Endodermal cell (in vitro differentiated cells): ENCODE measurements around the gene EMILIN2. TPM values are rescaled to one million over a fixed set of nuclear protein-coding genes. Genes with fewer than 3 reads are reported as not detected.

ENCODE experiments used
- DNase-seq: peaks from one replicate; pipeline ENCODE4 v3.0.0-alpha.2; 2017
- H3K27ac ChIP-seq: 2 replicates; pipeline ENCODE4 v1.5.1; 2013; ENCODE audit warnings: mild to moderate bottlenecking, low read depth, low read length, moderate library complexity
- H3K27me3 ChIP-seq: 2 replicates; pipeline ENCODE4 v1.6.1; 2013; ENCODE audit warnings: mild to moderate bottlenecking, low read length, moderate library complexity; ENCODE audit not compliant: insufficient read depth, control insufficient read depth, poor library complexity, severe bottlenecking
- H3K36me3 ChIP-seq: 2 replicates; pipeline ENCODE4 v1.7.0; 2013; ENCODE audit warnings: mild to moderate bottlenecking, low read length, moderate library complexity; ENCODE audit not compliant: control insufficient read depth, insufficient read depth
- H3K4me1 ChIP-seq: one replicate; pipeline ENCODE4 v1.7.0; 2013; ENCODE audit warnings: low read length; ENCODE audit not compliant: control insufficient read depth, insufficient read depth
- H3K4me3 ChIP-seq: 2 replicates; pipeline ENCODE4 v1.5.1; 2013; ENCODE audit warnings: mild to moderate bottlenecking, low read length, moderate library complexity
- H3K9ac ChIP-seq: 2 replicates; pipeline ENCODE4 v1.6.1; 2013; ENCODE audit warnings: mild to moderate bottlenecking, low read length, moderate library complexity; ENCODE audit not compliant: poor library complexity, severe bottlenecking; ENCODE audit errors: extremely low read depth
- H3K9me3 ChIP-seq: 2 replicates; pipeline ENCODE4 v1.6.1; 2013; ENCODE audit warnings: mild to moderate bottlenecking, low read length, moderate library complexity; ENCODE audit not compliant: control insufficient read depth
- H3K27ac Mint-ChIP-seq: 2 replicates; pipeline ENCODE4 v1.8.0; 2020; ENCODE audit warnings: mixed read lengths
- H3K27me3 Mint-ChIP-seq: 2 replicates; pipeline ENCODE4 v1.8.0; 2021; ENCODE audit warnings: mild to moderate bottlenecking, mixed read lengths; ENCODE audit not compliant: insufficient read depth
- H3K36me3 Mint-ChIP-seq: 2 replicates; pipeline ENCODE4 v1.8.0; 2020; ENCODE audit warnings: low read depth, mixed read lengths
- H3K4me1 Mint-ChIP-seq: 2 replicates; pipeline ENCODE4 v1.8.0; 2020; ENCODE audit warnings: mixed read lengths
- H3K4me3 Mint-ChIP-seq: 2 replicates; pipeline ENCODE4 v1.8.0; 2020; ENCODE audit warnings: mild to moderate bottlenecking, moderate library complexity, mixed read lengths
- H3K9me3 Mint-ChIP-seq: 2 replicates; pipeline ENCODE4 v1.8.0; 2020; ENCODE audit warnings: mild to moderate bottlenecking, mixed read lengths
- CTCF ChIP-seq: fragments of 200-600 bp; sonication (generic); conservative IDR thresholded peaks from 2 replicates; pipeline ENCODE4 v1.5.0; 2021; ENCODE audit warnings: antibody characterized with exemption, mild to moderate bottlenecking
- WGBS, 2 experiments: methylation state at CpG; one replicate each; pipeline versions ENCODE4 v1.1.5 to v1.1.7; 2013; ENCODE audit warnings: missing lambda C conversion rate in 2 of 2, mixed read lengths in 1 of 2; ENCODE audit not compliant: insufficient coverage in 1 of 2, insufficient read length in 1 of 2; 5-methylcytosine and 5-hydroxymethylcytosine counted together
- total RNA-seq, 2 donors: library from RNA; stranded (reverse); fragmentation: NEBNext Ultra II Directional in 1 of 2; extraction: Animal tissue kit (Norgen Biotek cat#: 25700) in 1 of 2; gene quantifications; 2 replicates in 1 of 2; 3 replicates in 1 of 2; pipeline ENCODE4 v1.2.1, GENCODE V29; 2021

The EMILIN2 gene
- total RNA-seq, 2 donors from 2014 or later: 14.2 to 16.8 TPM

- Mint-ChIP-seq H3K4me1 (peaks cover 20% of the 10 kb centered on the region), H3K27me3 (peaks cover 30% of the 10 kb centered on the region), H3K27ac (no peak overlapping the region), H3K4me3 (no peak overlapping the region), H3K9me3 (peaks cover 14% of the 10 kb centered on the region), H3K36me3 (peaks cover 10% of the 10 kb centered on the region)
- H3K9me3 ChIP-seq: peaks cover 33% of the 10 kb centered on the region
- no peaks in the 10 kb centered on the region for H3K27me3 ChIP-seq
- DNase-seq: no peak
- no peak overlapping the region for H3K27ac ChIP-seq
- H3K4me3 ChIP-seq: no peak overlapping the region
- H3K9ac ChIP-seq: no peak overlapping the region
- TF ChIP-seq CTCF: no peak
- 93% methylated on average over 16 to 20 of the region's 20 CpGs for WGBS, 2 experiments
- H3K4me1 ChIP-seq: peaks cover 14% of the 10 kb centered on the region
- H3K36me3 ChIP-seq: peaks cover 26% of the 10 kb centered on the region
Measured at GRCh38 chr18:2891526-2892431, 45.0 kb downstream of the EMILIN2 start.

GRCh38 chr18:2893056-2893455 lies 46.2 kb downstream of the EMILIN2 start:
- Histone ChIP-seq H3K36me3 (peaks cover 14% of the 10 kb centered on the region), H3K9ac (no peak overlapping the region), H3K27me3 (peaks cover 4% of the 10 kb centered on the region), H3K4me3 (no peak overlapping the region), H3K27ac (no peak overlapping the region), H3K4me1 (peaks cover 14% of the 10 kb centered on the region), H3K9me3 (peaks cover 21% of the 10 kb centered on the region)
- TF ChIP-seq CTCF: no peak
- Mint-ChIP-seq H3K4me1 (peaks cover 31% of the 10 kb centered on the region), H3K27ac (no peak overlapping the region), H3K27me3 (peaks cover 30% of the 10 kb centered on the region), H3K36me3 (peaks cover 4% of the 10 kb centered on the region), H3K4me3 (no peak overlapping the region), H3K9me3 (peaks cover 7% of the 10 kb centered on the region)
- DNase-seq: no peak
- WGBS, 2 experiments: 64 to 83% methylated on average over 4 of the region's 4 CpGs

GRCh38 chr18:2893676-2894075 lies 46.9 kb downstream of the EMILIN2 start:
- Histone ChIP-seq H3K4me1 (peaks cover 14% of the 10 kb centered on the region), H3K9ac (peak overlapping the region; percentile 19)
- H3K27me3 Mint-ChIP-seq: peaks cover 36% of the 10 kb centered on the region

More at GRCh38 chr18:2893676-2894075, 46.9 kb downstream of the EMILIN2 start:
- Mint-ChIP-seq H3K4me1 (peaks cover 35% of the 10 kb centered on the region), H3K27ac (no peak overlapping the region), H3K36me3 (peaks cover 4% of the 10 kb centered on the region), H3K9me3 (peaks cover 7% of the 10 kb centered on the region), H3K4me3 (no peak overlapping the region)
- Histone ChIP-seq H3K36me3 (peaks cover 14% of the 10 kb centered on the region), H3K4me3 (peak overlapping the region; percentile 24), H3K27me3 (peaks cover 10% of the 10 kb centered on the region), H3K27ac (no peak overlapping the region), H3K9me3 (peaks cover 15% of the 10 kb centered on the region)
- TF ChIP-seq CTCF: no peak
- 93 to 97% methylated on average over 2 to 5 of the region's 5 CpGs for WGBS, 2 experiments
- no peak for DNase-seq
